K562 (cell line): ENCODE results near the gene AQP11. TPM values are rescaled to one million over a fixed set of nuclear protein-coding genes. Genes with fewer than 3 reads are reported as not detected.

ENCODE experiments used
- BCOR ChIP-seq: fragments of 450-650 bp; IDR thresholded peaks from 2 replicates; pipeline ENCODE4 v1.6.1; 2016
- CBFA2T3 ChIP-seq: fragments of 450-650 bp; IDR thresholded peaks from 2 replicates; pipeline ENCODE4 v1.6.1; 2017
- CHD1 ChIP-seq: fragments of 200-600 bp; sonication (generic); IDR thresholded peaks from one replicate; pipeline ENCODE4 v1.6.1; 2012; ENCODE audit warnings: mild to moderate bottlenecking, moderate library complexity, low read length, inconsistent platforms
- EZH2 ChIP-seq: IDR thresholded peaks from 2 replicates; pipeline ENCODE4 v1.6.1; 2012; ENCODE audit warnings: low read depth, mild to moderate bottlenecking, inconsistent platforms, low read length, borderline replicate concordance
- HDAC6 ChIP-seq: IDR thresholded peaks from 2 replicates; pipeline ENCODE4 v1.6.1; 2012; ENCODE audit warnings: low read depth, mild to moderate bottlenecking, control low read depth, inconsistent platforms, low read length, moderate library complexity
- KDM1A ChIP-seq, 2 experiments: fragments of 450-650 bp; IDR thresholded peaks; 2 replicates each; pipeline ENCODE4 v1.6.1; 2016; ENCODE audit warnings: mild to moderate bottlenecking in 2 of 2
- MEF2D ChIP-seq: conservative IDR thresholded peaks from 2 replicates; pipeline ENCODE4 v1.6.1; 2016; ENCODE audit warnings: low read depth, missing genetic modification characterization, missing compliant biosample characterization
- NELFE ChIP-seq: IDR thresholded peaks from 2 replicates; pipeline ENCODE4 v1.6.1; 2011; ENCODE audit warnings: mild to moderate bottlenecking; ENCODE audit not compliant: insufficient read depth, insufficient read length
- PHF8 ChIP-seq: fragments of 200-600 bp; sonication (generic); IDR thresholded peaks from 2 replicates; pipeline ENCODE4 v1.6.1; 2012; ENCODE audit warnings: mixed run types, mild to moderate bottlenecking, inconsistent platforms, low read length, moderate library complexity, borderline replicate concordance
- SIN3B ChIP-seq: fragments of 450-650 bp; IDR thresholded peaks from 2 replicates; pipeline ENCODE4 v1.6.1; 2017; ENCODE audit warnings: low read depth, mild to moderate bottlenecking, moderate library complexity
- TAL1 ChIP-seq: fragments of 450-650 bp; IDR thresholded peaks from 2 replicates; pipeline ENCODE4 v1.6.1; 2016; ENCODE audit warnings: mild to moderate bottlenecking
- TGIF2 ChIP-seq: sonication (generic); formaldehyde crosslinking; IDR thresholded peaks from 2 replicates; pipeline ENCODE4 v1.8.1; 2022; ENCODE audit warnings: mild to moderate bottlenecking, missing genetic modification reagents, moderate library complexity
- ZBTB7A ChIP-seq: IDR thresholded peaks from 2 replicates; pipeline ENCODE4 v1.6.1; 2011; ENCODE audit warnings: low read depth, mild to moderate bottlenecking, low read length, moderate library complexity, borderline replicate concordance; ENCODE audit not compliant: control insufficient read depth
- ZNF212 ChIP-seq: fragments of 450-650 bp; formaldehyde crosslinking; IDR thresholded peaks from 2 replicates; pipeline ENCODE4 v1.4.0; 2020; ENCODE audit warnings: mild to moderate bottlenecking
- ZNF311 ChIP-seq: fragments of 250-450 bp; sonication (Bioruptor Pico); IDR thresholded peaks from 2 replicates; pipeline ENCODE4 v1.4.0; 2020; ENCODE audit warnings: mild to moderate bottlenecking, moderate library complexity
- ZNF444 ChIP-seq: fragments of 250-450 bp; sonication (Bioruptor Pico); IDR thresholded peaks from 2 replicates; pipeline ENCODE4 v1.4.0; 2020; ENCODE audit warnings: mild to moderate bottlenecking, moderate library complexity
- polyA plus RNA-seq, 8 experiments: library from polyadenylated mRNA; depleted of rRNA in 4 of 8; stranded (reverse) in 5 of 8; unstranded in 3 of 8; fragments of >200 nt; fragmentation: Nextera tagmentation in 2 of 8; fragmentation: Illumina TruSeq in 1 of 8; extraction: Ambion mirVana in 2 of 8; extraction: Trizol in 1 of 8; gene quantifications; 2 replicates each; pipeline versions ENCODE4 v1.2.1 to v1.2.3, GENCODE V29; 2011 to 2014; ENCODE audit warnings: inconsistent platforms in 1 of 8, missing spikeins in 1 of 8
- total RNA-seq, 7 experiments: library from RNA; depleted of rRNA in 6 of 7; stranded (reverse); fragments of >200 nt in 6 of 7; fragmentation: Illumina TruSeq in 2 of 7; extraction: Trizol in 2 of 7; gene quantifications; 2 replicates each; pipeline versions ENCODE4 v1.2.1 to v1.2.3, GENCODE V29; 2011 to 2021; ENCODE audit warnings: low replicate concordance in 1 of 7
- TF ChIP-seq, protein P1 (sequence below), 3 experiments: fragments of 200-800 bp in 1 of 3; fragments of 250-450 bp in 1 of 3; fragments of 450-650 bp in 1 of 3; sonication (Bioruptor Pico) in 1 of 3; sonication (Bioruptor generic) in 1 of 3; formaldehyde crosslinking in 1 of 3; IDR thresholded peaks; 2 replicates each; pipeline versions ENCODE4 v1.6.1 to v1.8.0; 2016 to 2022; ENCODE audit warnings: mild to moderate bottlenecking in 2 of 3, missing genetic modification characterization in 2 of 3, missing compliant biosample characterization in 1 of 3, moderate library complexity in 1 of 3
- TF ChIP-seq, protein P2 (sequence below): sonication (generic); formaldehyde crosslinking; IDR thresholded peaks from 2 replicates; pipeline ENCODE4 v1.8.0; 2023; ENCODE audit warnings: mild to moderate bottlenecking, missing genetic modification reagents
- TF ChIP-seq, protein P3 (sequence below): fragments of 250-450 bp; sonication (Bioruptor Pico); IDR thresholded peaks from 2 replicates; pipeline ENCODE4 v1.4.0; 2020; ENCODE audit warnings: mild to moderate bottlenecking, moderate library complexity, borderline replicate concordance
- TF ChIP-seq, protein P4 (sequence below): fragments of 450-650 bp; formaldehyde crosslinking; IDR thresholded peaks from 2 replicates; pipeline ENCODE4 v1.4.0; 2020; ENCODE audit warnings: mild to moderate bottlenecking, mixed read lengths

The AQP11 gene
- total and polyA plus RNA-seq, 9 of the 15 experiments (the other 6 are each of a cell fraction or from before 2014, with no cell fraction given) = 0.09 to 1.0 (median 0.36) TPM

DNA sequence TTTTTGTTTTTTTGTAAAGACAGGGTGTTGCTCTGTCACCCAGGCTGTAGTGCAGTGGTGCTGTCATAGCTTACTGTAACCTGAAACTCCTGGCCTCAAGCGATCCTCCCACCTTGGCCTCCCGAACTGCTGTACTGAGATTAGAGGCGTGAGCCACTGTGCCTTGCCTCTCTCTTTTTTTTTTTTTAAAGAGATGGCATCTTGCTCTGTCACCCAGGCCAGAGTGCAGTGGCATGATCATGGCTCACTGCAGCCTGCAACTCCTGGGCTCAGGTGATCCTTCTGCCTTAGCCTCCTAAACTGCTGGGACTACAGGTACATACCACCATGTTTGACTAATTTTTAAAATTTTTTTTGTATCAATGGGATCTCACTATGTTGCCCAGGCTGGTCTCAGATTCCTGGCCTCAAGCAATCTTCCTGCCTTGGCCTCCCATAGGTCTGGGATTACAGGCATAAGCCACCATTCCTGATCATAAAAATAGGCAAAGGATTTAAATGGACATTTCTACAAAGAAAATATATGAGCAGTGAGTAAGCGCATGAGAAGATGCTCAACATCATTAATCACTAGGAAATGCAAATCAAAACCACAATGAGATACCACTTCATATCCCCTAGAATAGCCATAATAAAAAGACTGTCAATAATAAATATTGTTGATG is 65.1 kb downstream of the AQP11 start (continued):
- TF ChIP-seq ZNF444 (CRISPR knock-in tag) = no peak
- no peak for TF ChIP-seq CHD1
- TF ChIP-seq SIN3B = no peak
- TF ChIP-seq KDM1A (IDR thresholded peaks at IDR 0.05) = peak; percentile 14 to 43; a peak in 2 of 4 replicates
- TF ChIP-seq, protein P1, sequence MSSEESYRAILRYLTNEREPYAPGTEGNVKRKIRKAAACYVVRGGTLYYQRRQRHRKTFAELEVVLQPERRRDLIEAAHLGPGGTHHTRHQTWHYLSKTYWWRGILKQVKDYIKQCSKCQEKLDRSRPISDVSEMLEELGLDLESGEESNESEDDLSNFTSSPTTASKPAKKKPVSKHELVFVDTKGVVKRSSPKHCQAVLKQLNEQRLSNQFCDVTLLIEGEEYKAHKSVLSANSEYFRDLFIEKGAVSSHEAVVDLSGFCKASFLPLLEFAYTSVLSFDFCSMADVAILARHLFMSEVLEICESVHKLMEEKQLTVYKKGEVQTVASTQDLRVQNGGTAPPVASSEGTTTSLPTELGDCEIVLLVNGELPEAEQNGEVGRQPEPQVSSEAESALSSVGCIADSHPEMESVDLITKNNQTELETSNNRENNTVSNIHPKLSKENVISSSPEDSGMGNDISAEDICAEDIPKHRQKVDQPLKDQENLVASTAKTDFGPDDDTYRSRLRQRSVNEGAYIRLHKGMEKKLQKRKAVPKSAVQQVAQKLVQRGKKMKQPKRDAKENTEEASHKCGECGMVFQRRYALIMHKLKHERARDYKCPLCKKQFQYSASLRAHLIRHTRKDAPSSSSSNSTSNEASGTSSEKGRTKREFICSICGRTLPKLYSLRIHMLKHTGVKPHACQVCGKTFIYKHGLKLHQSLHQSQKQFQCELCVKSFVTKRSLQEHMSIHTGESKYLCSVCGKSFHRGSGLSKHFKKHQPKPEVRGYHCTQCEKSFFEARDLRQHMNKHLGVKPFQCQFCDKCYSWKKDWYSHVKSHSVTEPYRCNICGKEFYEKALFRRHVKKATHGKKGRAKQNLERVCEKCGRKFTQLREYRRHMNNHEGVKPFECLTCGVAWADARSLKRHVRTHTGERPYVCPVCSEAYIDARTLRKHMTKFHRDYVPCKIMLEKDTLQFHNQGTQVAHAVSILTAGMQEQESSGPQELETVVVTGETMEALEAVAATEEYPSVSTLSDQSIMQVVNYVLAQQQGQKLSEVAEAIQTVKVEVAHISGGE (CRISPR knock-in tag; IDR thresholded peaks at IDR 0.05) = no peak
- TF ChIP-seq MEF2D = no peak
- TF ChIP-seq, protein P2, sequence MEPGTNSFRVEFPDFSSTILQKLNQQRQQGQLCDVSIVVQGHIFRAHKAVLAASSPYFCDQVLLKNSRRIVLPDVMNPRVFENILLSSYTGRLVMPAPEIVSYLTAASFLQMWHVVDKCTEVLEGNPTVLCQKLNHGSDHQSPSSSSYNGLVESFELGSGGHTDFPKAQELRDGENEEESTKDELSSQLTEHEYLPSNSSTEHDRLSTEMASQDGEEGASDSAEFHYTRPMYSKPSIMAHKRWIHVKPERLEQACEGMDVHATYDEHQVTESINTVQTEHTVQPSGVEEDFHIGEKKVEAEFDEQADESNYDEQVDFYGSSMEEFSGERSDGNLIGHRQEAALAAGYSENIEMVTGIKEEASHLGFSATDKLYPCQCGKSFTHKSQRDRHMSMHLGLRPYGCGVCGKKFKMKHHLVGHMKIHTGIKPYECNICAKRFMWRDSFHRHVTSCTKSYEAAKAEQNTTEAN (CRISPR knock-in tag) = no peak
- TF ChIP-seq HDAC6 = no peak
- TF ChIP-seq ZNF212 (CRISPR knock-in tag) = no peak
- TF ChIP-seq TGIF2 (CRISPR knock-in tag) = no peak
- TF ChIP-seq CBFA2T3 = peak; percentile 39
- peak; percentile 41; the same call in 1 of the 2 replicates for TF ChIP-seq BCOR
- TF ChIP-seq ZBTB7A = no peak
- no peak for TF ChIP-seq ZNF311 (CRISPR knock-in tag)
- TF ChIP-seq, protein P3, sequence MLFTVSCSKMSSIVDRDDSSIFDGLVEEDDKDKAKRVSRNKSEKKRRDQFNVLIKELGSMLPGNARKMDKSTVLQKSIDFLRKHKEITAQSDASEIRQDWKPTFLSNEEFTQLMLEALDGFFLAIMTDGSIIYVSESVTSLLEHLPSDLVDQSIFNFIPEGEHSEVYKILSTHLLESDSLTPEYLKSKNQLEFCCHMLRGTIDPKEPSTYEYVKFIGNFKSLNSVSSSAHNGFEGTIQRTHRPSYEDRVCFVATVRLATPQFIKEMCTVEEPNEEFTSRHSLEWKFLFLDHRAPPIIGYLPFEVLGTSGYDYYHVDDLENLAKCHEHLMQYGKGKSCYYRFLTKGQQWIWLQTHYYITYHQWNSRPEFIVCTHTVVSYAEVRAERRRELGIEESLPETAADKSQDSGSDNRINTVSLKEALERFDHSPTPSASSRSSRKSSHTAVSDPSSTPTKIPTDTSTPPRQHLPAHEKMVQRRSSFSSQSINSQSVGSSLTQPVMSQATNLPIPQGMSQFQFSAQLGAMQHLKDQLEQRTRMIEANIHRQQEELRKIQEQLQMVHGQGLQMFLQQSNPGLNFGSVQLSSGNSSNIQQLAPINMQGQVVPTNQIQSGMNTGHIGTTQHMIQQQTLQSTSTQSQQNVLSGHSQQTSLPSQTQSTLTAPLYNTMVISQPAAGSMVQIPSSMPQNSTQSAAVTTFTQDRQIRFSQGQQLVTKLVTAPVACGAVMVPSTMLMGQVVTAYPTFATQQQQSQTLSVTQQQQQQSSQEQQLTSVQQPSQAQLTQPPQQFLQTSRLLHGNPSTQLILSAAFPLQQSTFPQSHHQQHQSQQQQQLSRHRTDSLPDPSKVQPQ (CRISPR knock-in tag) = no peak
- TF ChIP-seq TAL1 = 0 out of 2 replicates have a peak, but pooled peaks have one; percentile 25
- TF ChIP-seq NELFE = no peak
- TF ChIP-seq, protein P4, sequence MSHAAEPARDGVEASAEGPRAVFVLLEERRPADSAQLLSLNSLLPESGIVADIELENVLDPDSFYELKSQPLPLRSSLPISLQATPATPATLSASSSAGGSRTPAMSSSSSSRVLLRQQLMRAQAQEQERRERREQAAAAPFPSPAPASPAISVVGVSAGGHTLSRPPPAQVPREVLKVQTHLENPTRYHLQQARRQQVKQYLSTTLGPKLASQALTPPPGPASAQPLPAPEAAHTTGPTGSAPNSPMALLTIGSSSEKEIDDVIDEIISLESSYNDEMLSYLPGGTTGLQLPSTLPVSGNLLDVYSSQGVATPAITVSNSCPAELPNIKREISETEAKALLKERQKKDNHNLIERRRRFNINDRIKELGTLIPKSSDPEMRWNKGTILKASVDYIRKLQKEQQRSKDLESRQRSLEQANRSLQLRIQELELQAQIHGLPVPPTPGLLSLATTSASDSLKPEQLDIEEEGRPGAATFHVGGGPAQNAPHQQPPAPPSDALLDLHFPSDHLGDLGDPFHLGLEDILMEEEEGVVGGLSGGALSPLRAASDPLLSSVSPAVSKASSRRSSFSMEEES (CRISPR knock-in tag) = no peak
- no peak for TF ChIP-seq PHF8
- TF ChIP-seq EZH2 = no peak
